ENCODE measurements around the gene NFE2L1.
A peak's percentile ranks its signal among the peaks of the same experiment; 100 is the strongest.
"Not testable (repeated sequence)": the region's sequence is repeated elsewhere in the genome, so short reads cannot be mapped to it uniquely, and the experiment has no call there.

NFE2L1 gene

DNA sequence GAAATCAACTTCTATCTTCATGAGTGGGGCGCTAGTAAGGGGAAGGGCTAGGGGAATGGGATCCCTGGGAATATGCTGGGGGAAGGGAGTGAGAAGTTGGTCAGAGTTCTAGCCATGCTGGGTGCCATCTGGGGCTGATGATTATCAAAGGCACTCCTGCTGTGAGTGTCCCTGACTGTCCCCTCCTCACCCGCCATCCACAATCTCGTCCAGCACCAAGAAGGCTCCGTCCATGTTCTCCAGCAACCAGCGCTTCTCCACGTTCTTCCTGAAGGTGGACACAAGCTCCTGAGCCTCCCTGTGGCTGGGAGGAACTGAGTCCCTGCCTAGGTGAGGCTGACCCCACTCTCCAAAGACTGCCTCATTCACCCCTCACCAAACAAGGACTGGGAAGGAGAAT, 16.2 kb upstream of the NFE2L1 start:
- no peak overlapping the region for H2BK5ac ChIP-seq (ENCODE audit: low read depth, low read length, poor library complexity)
- H3K18ac ChIP-seq (ENCODE audit: low read length): no peak overlapping the region
- H3K79me2 ChIP-seq (ENCODE audit: control insufficient read depth, insufficient read depth, low read length, poor library complexity): no peaks in the 10 kb centered on the region
- H3K27me3 ChIP-seq (ENCODE audit: insufficient read depth, low read length): peaks cover 6% of the 10 kb centered on the region
- no peak overlapping the region for H4K91ac ChIP-seq (ENCODE audit: low read depth, low read length)
- no peak overlapping the region for H3K9ac ChIP-seq (ENCODE audit: low read length)
- H2AK5ac ChIP-seq (ENCODE audit: low read length): no peak overlapping the region
- no peak overlapping the region for H3K4me3 ChIP-seq (ENCODE audit: low read depth, low read length)
- no peak overlapping the region for H3K4me2 ChIP-seq (ENCODE audit: low read length)
- H3K27ac ChIP-seq (ENCODE audit: low read depth, low read length): no peak overlapping the region
- no peak overlapping the region for H3K14ac ChIP-seq (ENCODE audit: low read length)
- no peak overlapping the region for H2BK12ac ChIP-seq (ENCODE audit: low read length)
- H3K36me3 ChIP-seq (ENCODE audit: control insufficient read depth in 1 of 2, insufficient read depth in 2 of 2, low read length in 2 of 2): no peaks in the 10 kb centered on the region
- no peak overlapping the region for H2AFZ ChIP-seq (ENCODE audit: insufficient read depth, low read length, poor library complexity)
- DNase-seq: no peak
- no CpG with 5 or more reads among the region's 6 CpGs for WGBS (ENCODE audit: extremely low coverage, insufficient coverage, insufficient read length)
- H3K23ac ChIP-seq (ENCODE audit: low read length): no peak overlapping the region
- no peak overlapping the region for H4K12ac ChIP-seq (ENCODE audit: low read depth, low read length)
- peaks cover 4% of the 10 kb centered on the region for H3K9me3 ChIP-seq (ENCODE audit: insufficient read depth, low read depth, low read length)
- H2BK120ac ChIP-seq (ENCODE audit: insufficient read depth, low read length, poor library complexity): no peak overlapping the region
- no peak overlapping the region for H3K4ac ChIP-seq (ENCODE audit: low read depth, low read length)
- H3K79me1 ChIP-seq (ENCODE audit: low read length): no peaks in the 10 kb centered on the region
- no peak overlapping the region for H4K8ac ChIP-seq (ENCODE audit: low read depth, low read length)
- H3K4me1 ChIP-seq (ENCODE audit: control insufficient read depth in 1 of 2, insufficient read depth in 2 of 2, low read length in 2 of 2): peaks cover 0 to 1% of the 10 kb centered on the region in 2 experiments

DNA sequence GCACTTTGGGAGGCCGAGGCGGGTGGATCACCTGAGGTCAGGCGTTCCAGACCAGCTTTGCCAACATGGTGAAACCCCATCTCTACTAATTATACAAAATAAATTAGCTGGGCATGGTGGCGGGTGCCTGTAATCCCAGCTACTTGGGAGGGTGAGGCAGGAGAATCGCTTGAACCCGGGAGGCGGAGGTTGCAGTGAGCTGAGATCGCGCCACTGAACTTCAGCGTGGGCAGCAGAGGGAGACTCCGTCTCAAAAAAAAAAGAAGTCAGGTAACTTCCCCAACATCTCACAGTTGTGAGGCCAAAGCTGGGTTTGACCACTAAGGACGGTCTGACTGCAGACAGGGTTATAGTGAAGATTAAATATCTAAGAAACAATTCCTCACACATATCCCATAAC, 13.4 kb upstream of the NFE2L1 start:
- not testable (repeated sequence) for H2BK5ac ChIP-seq (ENCODE audit: low read depth, low read length, poor library complexity); H2BK120ac ChIP-seq (ENCODE audit: insufficient read depth, low read length, poor library complexity); H4K8ac ChIP-seq (ENCODE audit: low read depth, low read length); H2AFZ ChIP-seq (ENCODE audit: insufficient read depth, low read length, poor library complexity); H2BK12ac ChIP-seq (ENCODE audit: low read length); H3K14ac ChIP-seq (ENCODE audit: low read length); H3K36me3 ChIP-seq (ENCODE audit: control insufficient read depth in 1 of 2, insufficient read depth in 2 of 2, low read length in 2 of 2); H3K27ac ChIP-seq (ENCODE audit: low read depth, low read length); H3K4me3 ChIP-seq (ENCODE audit: low read depth, low read length); H3K18ac ChIP-seq (ENCODE audit: low read length); DNase-seq; H3K79me2 ChIP-seq (ENCODE audit: control insufficient read depth, insufficient read depth, low read length, poor library complexity); H3K23ac ChIP-seq (ENCODE audit: low read length); H3K9ac ChIP-seq (ENCODE audit: low read length); H3K9me3 ChIP-seq (ENCODE audit: insufficient read depth, low read depth, low read length); H3K4me1 ChIP-seq (ENCODE audit: control insufficient read depth in 1 of 2, insufficient read depth in 2 of 2, low read length in 2 of 2); H4K91ac ChIP-seq (ENCODE audit: low read depth, low read length); H3K79me1 ChIP-seq (ENCODE audit: low read length); H4K12ac ChIP-seq (ENCODE audit: low read depth, low read length); H3K4me2 ChIP-seq (ENCODE audit: low read length); H3K4ac ChIP-seq (ENCODE audit: low read depth, low read length); H2AK5ac ChIP-seq (ENCODE audit: low read length)
- peaks cover 19% of the 10 kb centered on the region for H3K27me3 ChIP-seq (ENCODE audit: insufficient read depth, low read length)
- no CpG with 5 or more reads among the region's 12 CpGs for WGBS (ENCODE audit: extremely low coverage, insufficient coverage, insufficient read length)

DNA sequence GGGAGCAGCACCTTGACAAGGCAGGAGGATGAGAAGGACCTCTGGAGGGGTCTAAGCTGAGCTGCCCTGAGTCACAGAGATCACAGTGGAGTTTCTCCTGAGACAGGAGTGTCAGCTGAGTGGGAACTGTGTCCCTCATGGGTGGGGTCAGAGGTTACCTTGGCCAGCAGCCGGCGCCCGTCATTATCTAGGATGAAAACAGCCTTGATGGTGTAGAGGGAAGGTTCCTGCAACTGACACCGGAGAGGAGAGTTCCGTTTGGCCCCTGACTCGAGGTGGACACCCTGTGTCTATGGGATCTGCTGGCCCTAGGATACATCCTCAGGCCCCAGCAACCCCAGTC, 11.5 kb upstream of the NFE2L1 start:
- no peak overlapping the region for H3K23ac ChIP-seq (ENCODE audit: low read length)
- no peak overlapping the region for H3K18ac ChIP-seq (ENCODE audit: low read length)
- H2AFZ ChIP-seq (ENCODE audit: insufficient read depth, low read length, poor library complexity): no peak overlapping the region
- peaks cover 6 to 10% of the 10 kb centered on the region in 2 experiments for H3K4me1 ChIP-seq (ENCODE audit: control insufficient read depth in 1 of 2, insufficient read depth in 2 of 2, low read length in 2 of 2)
- no peaks in the 10 kb centered on the region for H3K79me1 ChIP-seq (ENCODE audit: low read length)
- no peak for DNase-seq
- no peak overlapping the region for H3K14ac ChIP-seq (ENCODE audit: low read length)
- H3K4ac ChIP-seq (ENCODE audit: low read depth, low read length): no peak overlapping the region
- H3K27me3 ChIP-seq (ENCODE audit: insufficient read depth, low read length): peaks cover 19% of the 10 kb centered on the region
- peak overlapping the region; percentile 85 for H3K4me2 ChIP-seq (ENCODE audit: low read length)
- H3K27ac ChIP-seq (ENCODE audit: low read depth, low read length): no peak overlapping the region
- H2BK5ac ChIP-seq (ENCODE audit: low read depth, low read length, poor library complexity): no peak overlapping the region
- H2AK5ac ChIP-seq (ENCODE audit: low read length): no peak overlapping the region
- H2BK12ac ChIP-seq (ENCODE audit: low read length): no peak overlapping the region
- H3K79me2 ChIP-seq (ENCODE audit: control insufficient read depth, insufficient read depth, low read length, poor library complexity): no peaks in the 10 kb centered on the region
- H4K8ac ChIP-seq (ENCODE audit: low read depth, low read length): no peak overlapping the region
- WGBS (ENCODE audit: extremely low coverage, insufficient coverage, insufficient read length): no CpG with 5 or more reads among the region's 6 CpGs
- no peaks in the 10 kb centered on the region for H3K36me3 ChIP-seq (ENCODE audit: control insufficient read depth in 1 of 2, insufficient read depth in 2 of 2, low read length in 2 of 2)
- H3K9me3 ChIP-seq (ENCODE audit: insufficient read depth, low read depth, low read length): peaks cover 5% of the 10 kb centered on the region
- H4K91ac ChIP-seq (ENCODE audit: low read depth, low read length): no peak overlapping the region
- no peak overlapping the region for H3K4me3 ChIP-seq (ENCODE audit: low read depth, low read length)
- H2BK120ac ChIP-seq (ENCODE audit: insufficient read depth, low read length, poor library complexity): no peak overlapping the region
- H4K12ac ChIP-seq (ENCODE audit: low read depth, low read length): no peak overlapping the region
- no peak overlapping the region for H3K9ac ChIP-seq (ENCODE audit: low read length)

DNA sequence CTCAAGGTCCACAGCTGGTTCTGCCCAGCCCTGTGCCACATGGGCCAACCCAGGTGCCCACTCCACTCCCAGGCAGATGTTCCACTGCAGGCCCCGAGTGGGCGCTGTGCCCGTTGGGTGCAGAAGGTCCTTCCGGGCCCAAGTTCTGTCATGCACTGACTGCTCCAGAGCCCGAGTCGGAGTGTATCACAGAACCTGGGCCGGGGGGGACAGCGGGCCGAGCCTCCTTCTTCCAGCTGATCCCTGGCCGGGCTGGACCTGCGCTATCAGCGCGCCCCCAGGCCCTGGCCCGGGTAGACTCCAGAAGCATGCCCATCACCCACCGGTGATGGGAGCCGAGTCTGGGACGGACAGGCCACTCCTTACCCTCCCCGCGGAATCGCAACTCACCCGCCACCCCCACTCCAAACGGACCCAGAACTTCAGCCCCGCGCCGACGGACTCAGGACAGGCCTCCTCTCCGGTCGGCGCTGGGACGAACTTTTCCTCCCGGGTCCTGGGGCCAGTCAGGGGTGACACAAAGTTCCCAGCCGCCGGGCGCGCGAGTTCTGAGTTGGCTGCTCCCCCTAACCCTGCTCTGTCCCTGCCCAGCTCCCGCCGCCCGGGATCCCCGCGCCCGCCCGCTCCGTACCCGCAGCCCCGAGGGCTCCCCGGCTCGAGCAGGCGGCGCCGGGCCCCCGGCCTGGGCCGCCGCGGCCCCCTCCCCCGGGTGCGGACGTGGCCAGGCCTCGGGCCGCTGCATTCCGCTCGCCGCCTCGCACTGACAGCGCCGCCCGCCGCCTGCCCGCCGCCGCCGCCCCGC, 10.9 kb upstream of the NFE2L1 start, which contains the start of gene COPZ2:
Gene COPZ2, minus strand, starts transcription at position 762 of the 802 bp plus-strand sequence. Its CDS starts 20 bp downstream, at position 742.
- no peak within 1 kb of the TSS for H3K14ac ChIP-seq (ENCODE audit: low read length)
- H4K12ac ChIP-seq (ENCODE audit: low read depth, low read length): no peak within 1 kb of the TSS
- H3K79me2 ChIP-seq (ENCODE audit: control insufficient read depth, insufficient read depth, low read length, poor library complexity): no peaks in the 10 kb centered on the region
- peaks cover 6 to 10% of the 10 kb centered on the region in 2 experiments for H3K4me1 ChIP-seq (ENCODE audit: control insufficient read depth in 1 of 2, insufficient read depth in 2 of 2, low read length in 2 of 2)
- DNase-seq: peak in 1 of 2 donors; percentile 34
- H3K27ac ChIP-seq (ENCODE audit: low read depth, low read length): no peak within 1 kb of the TSS
- H3K9ac ChIP-seq (ENCODE audit: low read length): no peak within 1 kb of the TSS
- no peak within 1 kb of the TSS for H2BK120ac ChIP-seq (ENCODE audit: insufficient read depth, low read length, poor library complexity)
- no peak within 1 kb of the TSS for H2BK12ac ChIP-seq (ENCODE audit: low read length)
- H3K79me1 ChIP-seq (ENCODE audit: low read length): no peaks in the 10 kb centered on the region
- WGBS (ENCODE audit: extremely low coverage, insufficient coverage, insufficient read length): no CpG with 5 or more reads among the region's 73 CpGs
- no peak within 1 kb of the TSS for H3K23ac ChIP-seq (ENCODE audit: low read length)
- H2AFZ ChIP-seq (ENCODE audit: insufficient read depth, low read length, poor library complexity): peak within 1 kb of the TSS; percentile 85
- H4K91ac ChIP-seq (ENCODE audit: low read depth, low read length): no peak within 1 kb of the TSS
- no peak within 1 kb of the TSS for H2AK5ac ChIP-seq (ENCODE audit: low read length)
- H3K36me3 ChIP-seq (ENCODE audit: control insufficient read depth in 1 of 2, insufficient read depth in 2 of 2, low read length in 2 of 2): no peaks in the 10 kb centered on the region
- peak within 1 kb of the TSS; percentile 85 for H3K4me2 ChIP-seq (ENCODE audit: low read length)
- peaks cover 19% of the 10 kb centered on the region for H3K27me3 ChIP-seq (ENCODE audit: insufficient read depth, low read length)
- peaks cover 5% of the 10 kb centered on the region for H3K9me3 ChIP-seq (ENCODE audit: insufficient read depth, low read depth, low read length)
- no peak within 1 kb of the TSS for H4K8ac ChIP-seq (ENCODE audit: low read depth, low read length)
- peak within 1 kb of the TSS; percentile 63 for H3K4me3 ChIP-seq (ENCODE audit: low read depth, low read length)
- H2BK5ac ChIP-seq (ENCODE audit: low read depth, low read length, poor library complexity): no peak within 1 kb of the TSS
- H3K4ac ChIP-seq (ENCODE audit: low read depth, low read length): no peak within 1 kb of the TSS
- no peak within 1 kb of the TSS for H3K18ac ChIP-seq (ENCODE audit: low read length)
